Measurements from ENCODE around the gene ST3GAL5. TPM values are rescaled to one million over a fixed set of nuclear protein-coding genes. Genes with fewer than 3 reads are reported as not detected.

The ST3GAL5 gene
- total and polyA plus RNA-seq, 12 donors: 25.6 to 172 (median 85.6) TPM

DNA sequence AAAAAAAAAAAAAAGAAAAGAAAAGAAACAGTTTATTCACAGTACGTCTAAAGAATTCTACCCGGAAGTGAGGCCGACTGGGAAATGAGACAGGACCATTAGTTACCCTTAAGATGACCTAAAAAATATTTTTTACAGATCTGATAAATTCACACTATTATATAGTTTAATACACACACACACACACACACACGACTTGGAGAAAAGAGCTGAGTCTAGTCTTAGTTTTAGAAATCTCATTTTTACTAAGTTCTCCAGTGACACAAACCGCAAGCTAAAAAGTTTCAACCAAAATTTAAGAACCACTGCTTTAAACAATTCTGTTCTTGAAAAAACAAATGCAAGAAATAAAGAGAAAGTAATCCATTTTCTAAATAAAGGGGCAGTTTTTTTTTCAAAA lies 27.1 kb downstream of the ST3GAL5 start:
- H3K27ac ChIP-seq: peak overlapping the region in 3 of 5 donors; percentile 29 to 66 (median 52)
- H3K27me3 ChIP-seq: no peaks in the 10 kb centered on the region
- no peak overlapping the region for H3K4me3 ChIP-seq
- no peak for TF ChIP-seq POLR2A (IDR thresholded peaks at IDR 0.05)
- TF ChIP-seq, protein P1, sequence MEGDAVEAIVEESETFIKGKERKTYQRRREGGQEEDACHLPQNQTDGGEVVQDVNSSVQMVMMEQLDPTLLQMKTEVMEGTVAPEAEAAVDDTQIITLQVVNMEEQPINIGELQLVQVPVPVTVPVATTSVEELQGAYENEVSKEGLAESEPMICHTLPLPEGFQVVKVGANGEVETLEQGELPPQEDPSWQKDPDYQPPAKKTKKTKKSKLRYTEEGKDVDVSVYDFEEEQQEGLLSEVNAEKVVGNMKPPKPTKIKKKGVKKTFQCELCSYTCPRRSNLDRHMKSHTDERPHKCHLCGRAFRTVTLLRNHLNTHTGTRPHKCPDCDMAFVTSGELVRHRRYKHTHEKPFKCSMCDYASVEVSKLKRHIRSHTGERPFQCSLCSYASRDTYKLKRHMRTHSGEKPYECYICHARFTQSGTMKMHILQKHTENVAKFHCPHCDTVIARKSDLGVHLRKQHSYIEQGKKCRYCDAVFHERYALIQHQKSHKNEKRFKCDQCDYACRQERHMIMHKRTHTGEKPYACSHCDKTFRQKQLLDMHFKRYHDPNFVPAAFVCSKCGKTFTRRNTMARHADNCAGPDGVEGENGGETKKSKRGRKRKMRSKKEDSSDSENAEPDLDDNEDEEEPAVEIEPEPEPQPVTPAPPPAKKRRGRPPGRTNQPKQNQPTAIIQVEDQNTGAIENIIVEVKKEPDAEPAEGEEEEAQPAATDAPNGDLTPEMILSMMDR (IDR thresholded peaks at IDR 0.05): no peak
- WGBS, 4 donors: 30 to 47% (median 39%) methylated on average over 5 of the region's 5 CpGs
- H3K4me1 ChIP-seq (replicated peaks in 1 of 2): peaks cover 0 to 33% of the 10 kb centered on the region in 2 donors
- peaks cover 0 to 43% of the 10 kb centered on the region in 2 donors for H3K36me3 ChIP-seq (replicated peaks in 1 of 2)
- intact Hi-C loops (cut with DNase I): no loop called here
- H3K9me3 ChIP-seq (replicated peaks in 1 of 3): no peaks in the 10 kb centered on the region
- DNase-seq: no peak

DNA sequence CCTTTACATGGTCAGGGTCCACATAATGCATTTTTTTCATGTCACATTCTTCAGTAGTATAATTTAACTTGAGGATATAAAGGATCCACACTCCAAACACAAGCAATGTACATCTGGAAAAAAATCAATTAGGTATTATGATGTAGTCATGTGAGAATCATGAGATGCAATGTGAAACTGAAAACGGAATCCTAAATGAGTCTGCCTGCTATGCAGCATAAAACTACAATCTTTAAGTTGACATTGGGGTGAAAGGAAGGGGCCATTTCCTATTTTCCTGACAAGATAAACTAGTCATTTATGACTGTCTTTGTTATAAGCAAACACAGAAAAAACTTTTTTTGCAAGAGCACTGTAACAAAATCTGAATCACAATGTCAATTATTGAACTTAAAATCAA lies 27.6 kb downstream of the ST3GAL5 start:
- WGBS, 4 donors: 24 to 38% (median 32%) methylated on average over 1 of the region's 1 CpG
- Histone ChIP-seq H3K4me1 (replicated peaks in 1 of 2) (peaks cover 0 to 29% of the 10 kb centered on the region in 2 donors), H3K4me3 (no peak overlapping the region), H3K27ac (peak overlapping the region in 4 of 5 donors; percentile 29 to 66 (median 47)), H3K27me3 (no peaks in the 10 kb centered on the region), H3K9me3 (replicated peaks in 1 of 3) (no peaks in the 10 kb centered on the region), H3K36me3 (replicated peaks in 1 of 2) (peaks cover 0 to 47% of the 10 kb centered on the region in 2 donors)
- intact Hi-C loops (cut with DNase I): no loop called here
- TF ChIP-seq POLR2A (IDR thresholded peaks at IDR 0.05): no peak
- TF ChIP-seq, protein P1 (IDR thresholded peaks at IDR 0.05): no peak
- no peak for DNase-seq

DNA sequence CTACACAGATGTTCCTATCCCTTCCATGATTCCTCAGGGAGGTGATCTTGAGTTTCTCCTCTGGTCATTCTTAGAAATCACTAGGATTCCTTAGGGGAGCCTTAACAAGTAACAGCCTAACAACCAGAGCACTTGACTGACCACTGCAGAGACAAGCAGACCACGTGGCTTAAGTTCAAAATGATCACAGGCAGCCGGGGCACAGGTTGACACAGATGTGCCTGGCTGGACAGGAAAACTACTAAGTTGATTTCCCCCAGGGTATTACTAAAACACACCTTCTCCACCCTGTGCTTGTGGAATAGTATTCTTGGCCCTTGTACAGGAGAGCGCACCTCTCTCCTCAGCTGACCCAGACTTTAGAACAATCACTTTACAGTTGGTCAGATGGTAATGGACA lies 29.9 kb downstream of the ST3GAL5 start:
- peaks cover 0 to 53% of the 10 kb centered on the region in 2 donors for H3K36me3 ChIP-seq (replicated peaks in 1 of 2)
- TF ChIP-seq, protein P1 (IDR thresholded peaks at IDR 0.05): no peak
- no peak for TF ChIP-seq POLR2A (IDR thresholded peaks at IDR 0.05)

DNA sequence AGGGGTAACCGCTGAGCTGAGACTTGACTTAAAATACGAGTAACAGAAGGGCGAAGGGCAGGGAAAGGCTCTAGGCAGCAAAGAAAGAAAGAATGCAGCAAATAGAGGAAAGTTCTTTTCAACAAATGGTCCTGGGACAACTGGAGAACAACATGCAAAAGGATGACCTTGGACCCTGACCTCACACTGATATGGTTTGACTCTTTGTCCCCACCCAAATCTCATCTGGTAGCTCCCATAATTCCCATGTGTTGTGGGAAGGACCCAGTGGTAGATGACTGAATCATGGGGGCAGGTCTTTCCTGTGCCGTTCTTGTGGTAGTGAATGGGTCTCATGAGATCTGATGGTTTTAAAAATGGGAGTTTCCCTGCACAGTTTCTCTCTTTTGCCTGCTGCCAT lies 33.9 kb downstream of the ST3GAL5 start:
- Histone ChIP-seq H3K27ac (peak overlapping the region in 2 of 5 donors; percentile 77 to 85), H3K4me1 (replicated peaks in 1 of 2) (peaks cover 8 to 34% of the 10 kb centered on the region in 2 donors), H3K36me3 (replicated peaks in 1 of 2) (peaks cover 0 to 44% of the 10 kb centered on the region in 2 donors), H3K27me3 (no peaks in the 10 kb centered on the region), H3K9me3 (replicated peaks in 1 of 3) (no peaks in the 10 kb centered on the region), H3K4me3 (no peak overlapping the region)
- DNase-seq: peak in 1 of 7 donors; percentile 15
- intact Hi-C loops (cut with DNase I): no loop called here
- TF ChIP-seq, protein P1 (IDR thresholded peaks at IDR 0.05): no peak
- TF ChIP-seq POLR2A (IDR thresholded peaks at IDR 0.05): no peak
- WGBS, 4 donors: 88 to 95% (median 93%) methylated on average over 4 of the region's 4 CpGs

More for the DNA sequence above, 29.9 kb downstream of the ST3GAL5 start:
- Histone ChIP-seq H3K27ac (no peak overlapping the region), H3K4me3 (no peak overlapping the region), H3K9me3 (replicated peaks in 1 of 3) (no peaks in the 10 kb centered on the region), H3K27me3 (no peaks in the 10 kb centered on the region), H3K4me1 (replicated peaks in 1 of 2) (peaks cover 0 to 25% of the 10 kb centered on the region in 2 donors)
- peak in 1 of 7 donors; percentile 12 for DNase-seq
- WGBS, 4 donors: 72 to 90% (median 81%) methylated on average over 3 of the region's 3 CpGs
- intact Hi-C loops (cut with DNase I): no loop called here

All from adrenal gland (tissue), 12 donors.